ENCODE measurements around the gene PTPRD.
"Not testable (repeated sequence)": the region's sequence is repeated elsewhere in the genome, so short reads cannot be mapped to it uniquely, and the experiment has no call there.

The PTPRD gene

GRCh38 chr9:10449201-10449617 is 163.6 kb downstream of the PTPRD start:
- not testable (repeated sequence) for DNase-seq

DNA sequence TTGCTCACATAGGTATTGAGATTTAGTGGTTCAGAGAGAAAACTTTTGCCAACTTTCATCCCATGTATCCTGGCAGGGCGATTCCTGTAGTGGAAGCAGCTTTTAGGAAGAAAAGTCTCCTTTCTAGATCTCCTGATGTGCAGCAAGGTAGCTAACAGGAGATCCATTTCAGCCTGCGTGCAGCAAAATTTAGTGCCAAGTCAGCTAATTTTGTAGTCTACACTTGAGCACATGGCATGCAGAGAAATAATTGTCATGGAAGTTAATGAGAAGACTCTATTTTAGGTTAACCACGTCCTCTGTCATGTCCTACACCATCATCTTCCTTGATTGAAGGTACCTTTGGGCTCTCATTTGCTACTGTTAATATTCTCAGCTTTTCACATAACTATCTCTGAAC is 165.8 kb downstream of the PTPRD start:
- DNase-seq: no peak

GRCh38 chr9:10443868-10444204 is 169.0 kb downstream of the PTPRD start:
- no peak for DNase-seq

DNA sequence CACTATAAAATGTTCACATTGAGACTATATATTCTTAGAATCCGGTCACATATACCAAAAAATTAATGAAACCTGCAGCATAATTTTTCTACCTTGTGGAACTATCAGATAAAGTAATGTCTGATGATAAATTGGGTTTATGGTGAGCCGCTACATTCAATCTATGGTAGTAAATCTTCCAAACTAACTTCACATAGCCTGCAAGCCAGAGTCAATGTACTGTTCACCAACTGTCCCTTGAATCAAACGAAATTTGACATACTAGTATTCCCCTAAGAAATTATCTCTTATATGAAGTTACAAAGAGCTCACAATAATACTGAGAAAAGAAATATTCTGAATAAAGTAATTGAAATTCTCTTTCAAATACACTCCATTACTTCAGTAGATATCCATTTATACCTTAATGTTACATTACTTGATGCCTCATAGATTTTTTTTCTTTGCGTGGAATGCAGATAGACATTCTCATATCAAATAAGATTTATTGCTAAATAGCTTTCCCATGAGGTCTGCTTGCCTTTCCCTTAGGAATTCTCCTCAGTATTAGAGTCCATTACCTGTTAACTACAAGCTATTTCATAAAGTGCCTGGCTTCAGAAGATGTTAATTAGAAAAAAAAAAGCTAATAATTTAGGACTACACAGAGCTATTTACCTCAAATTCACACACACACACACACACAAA is 169.5 kb downstream of the PTPRD start:
- no peak for DNase-seq

- no peak for DNase-seq
Measured at GRCh38 chr9:10438955-10439354, 173.8 kb downstream of the PTPRD start.

DNA sequence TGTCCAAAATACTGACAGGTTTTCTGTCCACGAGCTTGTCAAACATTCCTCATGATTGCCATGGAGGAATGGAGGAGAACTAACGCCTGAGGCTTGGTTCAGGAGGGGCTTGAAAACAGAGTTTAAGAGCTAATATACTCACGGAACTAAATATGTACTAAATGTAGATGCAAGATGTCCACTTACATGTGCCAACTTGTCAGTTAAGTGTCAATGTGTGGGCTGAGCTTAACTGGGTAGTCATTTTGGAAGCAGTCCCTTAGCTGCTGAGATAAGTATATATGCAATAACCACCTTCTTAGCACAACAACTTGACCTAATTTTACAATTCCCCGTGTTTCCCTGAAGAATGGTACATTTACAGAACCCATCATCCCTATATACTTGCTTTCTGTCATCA is 176.0 kb downstream of the PTPRD start:
- no peak for DNase-seq

DNA sequence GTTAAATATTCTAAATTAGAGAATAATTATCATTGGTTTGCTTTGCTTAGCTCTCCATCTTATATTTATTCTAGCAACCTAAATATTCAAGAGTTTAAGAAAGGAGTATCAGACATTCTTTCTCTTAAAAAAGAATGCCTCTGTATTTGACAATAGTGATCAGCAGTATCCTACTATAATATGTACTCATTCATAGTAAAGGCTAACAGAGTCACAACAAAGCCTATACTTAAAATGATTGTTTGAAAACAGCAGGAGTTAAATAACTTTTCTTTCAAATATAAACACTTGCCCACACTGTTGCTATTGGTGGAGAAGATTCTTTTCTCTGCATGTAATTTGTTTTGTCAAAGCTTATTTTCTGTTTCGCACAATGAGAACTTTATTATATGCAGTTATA is 178.4 kb downstream of the PTPRD start:
- DNase-seq: no peak

- DNase-seq: no peak
Measured at GRCh38 chr9:10411272-10411671, 201.5 kb downstream of the PTPRD start.

GRCh38 chr9:10403283-10403682 is 209.5 kb downstream of the PTPRD start:
- no peak for DNase-seq

DNA sequence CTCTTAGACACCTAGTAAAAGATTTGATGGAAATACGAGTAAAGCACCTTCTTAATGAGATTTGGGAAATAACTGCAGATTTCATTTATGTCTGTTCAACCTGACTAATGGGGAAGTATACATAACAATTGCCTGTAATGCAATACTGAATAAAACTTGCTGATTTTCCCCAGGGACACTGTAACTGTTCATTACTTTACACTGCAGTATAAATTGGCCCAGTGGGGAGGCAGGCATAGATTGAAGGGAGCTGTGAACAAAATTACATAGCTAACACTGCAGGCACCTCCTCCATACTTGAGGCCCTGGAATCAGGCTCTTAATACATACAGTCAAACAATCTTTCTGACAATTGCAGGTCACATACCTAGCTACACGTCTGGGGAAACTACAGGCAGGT is 216.2 kb downstream of the PTPRD start:
- DNase-seq: no peak

GRCh38 chr9:10387282-10387681 is 225.5 kb downstream of the PTPRD start:
- no peak for DNase-seq

DNA sequence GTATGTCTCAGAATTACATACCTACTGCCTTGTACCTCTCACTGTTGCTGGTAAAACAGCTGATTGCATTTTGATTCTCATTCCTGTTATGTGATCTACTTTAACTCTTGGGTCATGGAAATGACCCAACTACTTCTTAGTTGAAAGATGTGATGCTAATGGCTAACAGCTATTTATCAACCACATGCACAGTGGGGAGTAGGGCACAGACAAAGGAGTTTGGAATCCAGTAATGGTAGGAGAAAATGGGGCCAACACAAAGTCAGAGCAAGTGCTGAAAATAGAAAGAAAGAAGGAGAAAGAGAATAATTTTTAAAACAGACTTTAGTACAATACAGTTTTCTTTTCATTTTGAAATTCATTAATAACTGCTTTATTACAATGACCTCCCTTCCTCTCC is 241.0 kb downstream of the PTPRD start:
- no peak for DNase-seq

GRCh38 chr9:10366171-10366779 is 246.5 kb downstream of the PTPRD start:
- DNase-seq: peak; percentile 8

DNA sequence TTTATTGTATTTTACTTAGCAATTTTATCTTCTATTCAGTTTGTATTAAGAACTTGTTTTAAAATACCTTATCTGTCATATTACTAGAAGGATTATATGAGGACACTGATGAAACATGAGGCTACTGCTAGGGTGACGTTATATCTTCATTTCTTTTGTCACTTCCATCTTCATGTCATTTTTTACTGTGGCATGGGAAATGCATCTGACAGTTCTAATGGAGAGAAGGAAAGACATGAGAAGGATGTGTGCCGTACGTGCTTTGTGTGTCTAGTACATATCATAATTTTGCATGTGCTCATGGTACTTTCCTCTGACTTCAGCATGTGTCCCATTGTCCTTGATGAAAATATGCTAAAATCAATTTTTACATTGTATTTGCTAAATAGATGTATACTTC is 258.2 kb downstream of the PTPRD start:
- DNase-seq: no peak

DNA sequence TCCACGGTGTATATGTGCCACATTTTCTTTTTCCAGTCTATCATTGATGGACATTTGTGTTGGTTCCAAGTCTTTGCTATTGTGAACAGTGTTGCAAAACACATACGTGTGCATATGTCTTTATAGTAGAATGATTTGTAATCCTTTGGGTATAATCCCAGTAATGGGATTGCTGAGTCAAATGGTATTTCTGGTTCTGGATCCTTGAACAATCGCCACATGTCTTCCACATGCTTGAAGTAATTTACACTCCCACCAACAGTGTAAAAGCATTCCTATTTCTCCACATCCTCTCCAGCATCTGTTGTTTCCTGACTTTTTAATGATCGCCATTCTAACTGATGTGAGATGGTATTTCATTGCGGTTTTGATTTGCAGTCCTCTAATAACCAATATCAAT is 267.2 kb downstream of the PTPRD start:
- DNase-seq: not testable (repeated sequence)

DNA sequence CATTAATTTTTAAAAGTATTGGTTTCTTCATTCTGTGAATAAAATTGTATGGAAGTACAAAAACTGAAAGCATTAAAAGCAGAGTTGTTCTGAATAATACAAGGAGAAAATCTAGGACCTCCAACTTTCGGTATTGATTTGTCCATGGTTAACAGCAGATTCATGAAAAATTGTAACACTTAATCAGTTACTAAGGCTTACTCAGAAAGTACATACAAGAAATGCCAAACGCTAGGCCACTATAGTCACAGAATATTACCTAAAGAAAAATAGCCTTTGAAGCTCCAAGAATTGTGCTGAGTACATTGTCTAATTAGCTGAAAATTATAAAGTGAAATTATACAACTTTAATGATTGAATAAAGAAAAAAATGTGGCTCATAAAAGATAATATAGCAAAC is 271.7 kb downstream of the PTPRD start:
- no peak for DNase-seq

DNA sequence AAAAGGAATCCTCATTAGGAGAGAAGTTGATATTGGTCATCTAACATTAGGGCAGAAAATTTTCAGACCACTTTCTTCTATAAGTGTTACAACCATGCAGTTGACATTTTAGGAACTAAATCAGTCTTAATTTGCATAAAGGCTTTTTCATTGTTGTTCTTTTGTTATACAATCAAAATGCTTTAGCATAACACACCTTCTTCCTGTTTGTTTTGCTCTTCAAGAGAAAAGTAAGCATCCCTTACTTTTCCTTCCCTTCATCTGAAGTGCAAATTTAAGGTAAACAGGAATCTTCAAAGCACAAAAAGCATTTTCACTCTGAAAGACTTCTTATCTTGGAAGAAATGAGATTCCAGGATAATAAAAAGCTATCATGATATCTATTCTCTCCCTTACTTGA is 273.6 kb downstream of the PTPRD start:
- no peak for DNase-seq

DNA sequence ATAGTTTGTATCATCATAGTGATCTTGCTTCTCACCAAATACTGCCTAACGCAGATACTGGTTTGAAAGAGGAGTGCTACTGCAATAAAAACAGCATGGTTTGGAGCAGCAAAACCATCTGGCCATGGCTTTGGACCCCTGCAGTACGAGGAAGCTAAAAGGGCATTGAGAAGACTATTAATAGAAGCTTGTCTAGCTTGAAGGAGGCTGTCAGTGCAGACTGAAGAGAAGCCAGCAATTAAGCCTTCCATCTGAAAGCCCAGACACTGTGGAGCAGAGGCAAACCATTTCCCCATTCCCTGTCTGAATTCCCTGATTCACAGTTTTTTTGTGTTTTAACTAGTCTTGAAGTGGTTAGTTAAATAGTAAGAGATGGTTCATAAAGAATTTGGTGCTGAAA is 281.6 kb downstream of the PTPRD start:
- no peak for DNase-seq

DNA sequence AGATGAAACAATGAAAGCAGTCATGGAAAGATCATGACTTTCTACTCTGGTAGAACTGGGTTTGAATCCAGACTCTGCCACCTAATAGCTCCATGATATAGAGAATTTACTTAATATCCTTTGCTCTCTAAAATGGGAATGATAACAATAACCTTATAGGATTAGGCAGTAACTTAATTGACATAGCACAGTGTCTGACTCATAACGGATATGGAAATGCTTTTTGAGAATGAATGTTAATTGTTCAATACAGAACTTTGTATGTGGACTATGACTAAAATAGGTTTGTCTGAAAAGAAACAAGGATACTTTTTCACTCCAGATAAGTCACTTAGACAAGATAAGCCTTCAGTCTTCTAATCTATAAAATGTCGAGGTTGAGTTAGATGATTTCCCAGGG is 330.7 kb downstream of the PTPRD start:
- no peak for DNase-seq

- no peak for DNase-seq
Measured at GRCh38 chr9:10274988-10275387, 337.8 kb downstream of the PTPRD start.

DNA sequence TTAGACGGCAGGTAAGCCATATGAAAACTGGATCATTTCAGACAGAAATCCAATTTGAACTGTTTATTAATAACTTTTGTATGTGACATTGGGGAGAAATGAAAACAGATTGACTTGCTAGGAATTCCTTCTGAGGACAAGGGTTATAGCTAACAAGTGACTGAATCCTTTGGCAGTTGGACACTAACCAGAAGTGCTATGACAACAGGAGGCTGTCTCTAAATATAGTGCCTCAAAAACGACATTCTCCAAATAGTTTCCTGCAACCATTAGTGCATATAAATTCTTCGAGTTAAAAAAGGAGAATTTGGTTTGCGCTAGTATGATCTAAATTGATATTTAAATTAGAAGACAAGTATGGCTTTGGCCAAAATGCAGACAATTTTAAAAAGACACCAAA is 338.6 kb downstream of the PTPRD start:
- DNase-seq: no peak

DNA sequence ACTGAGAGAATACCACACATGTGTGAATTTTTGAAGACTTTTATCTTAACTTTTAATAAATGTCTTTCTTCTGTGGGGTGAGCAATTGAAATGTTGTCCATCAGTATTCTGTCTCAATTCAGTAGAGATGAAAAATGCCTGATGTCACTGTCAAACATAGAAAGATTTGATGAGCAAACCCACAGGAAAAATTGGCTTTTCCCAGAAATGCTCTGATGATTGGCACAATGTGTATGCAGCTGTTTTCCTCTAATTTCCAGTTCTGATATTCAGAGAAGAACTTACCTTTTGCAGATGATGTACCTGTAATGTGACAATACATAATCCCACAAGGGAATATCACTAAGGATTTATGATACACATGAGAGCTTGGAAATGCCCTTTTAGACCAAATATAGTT is 340.0 kb downstream of the PTPRD start:
- no peak for DNase-seq

DNA sequence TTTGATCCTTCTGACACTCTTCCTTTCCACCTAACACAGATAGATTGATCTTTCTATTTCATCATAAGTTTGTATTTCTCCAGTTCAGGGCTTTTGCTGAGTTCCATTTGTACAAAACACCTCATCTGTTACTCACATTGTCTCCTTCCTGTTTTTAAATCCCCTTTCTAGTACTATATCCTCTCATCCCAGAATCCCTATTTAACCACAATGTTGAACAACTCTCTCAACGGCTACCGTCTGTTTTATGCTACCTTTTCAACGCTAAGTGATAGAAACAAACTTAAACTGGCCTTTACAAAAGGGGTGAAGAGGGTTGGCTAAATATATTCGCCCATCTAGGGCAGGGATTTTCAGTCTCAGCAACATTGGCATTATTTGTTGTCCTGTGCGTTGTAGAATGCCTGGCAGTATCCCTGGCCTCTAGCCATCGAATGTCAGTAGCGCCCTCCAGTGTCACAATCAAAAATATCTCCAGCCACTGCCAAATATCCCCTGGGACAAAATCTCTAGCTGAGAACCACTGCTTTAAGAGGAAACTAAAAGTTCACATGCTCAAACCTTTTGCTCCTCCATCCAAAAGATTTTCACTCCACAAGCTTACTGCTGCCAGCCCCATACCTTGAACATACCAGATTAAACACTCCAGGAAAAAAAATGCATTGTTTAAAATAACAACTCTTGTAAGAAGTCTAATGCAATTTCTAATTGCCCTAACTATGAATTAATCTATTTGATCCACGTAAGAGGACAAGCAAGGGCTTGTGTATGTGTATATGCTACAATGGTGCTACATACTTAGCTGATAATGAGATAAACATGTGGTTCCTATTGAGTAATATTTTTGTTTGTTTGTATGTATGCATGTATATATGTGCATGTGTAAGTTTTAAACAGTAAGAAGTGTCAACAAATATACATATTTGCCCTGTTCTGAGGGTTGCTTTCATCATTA is 344.0 kb downstream of the PTPRD start:
- DNase-seq: no peak

- DNase-seq: no peak
Measured at GRCh38 chr9:10265153-10265631, 347.6 kb downstream of the PTPRD start.
